BJ (cell line): Measurements from ENCODE around the gene RAPGEF1. TPM values are rescaled to one million over a fixed set of nuclear protein-coding genes. Genes with fewer than 3 reads are reported as not detected.

ENCODE experiments used
- CTCF ChIA-PET: fragments of 350-600 bp; formaldehyde crosslinking; extraction: SDS; loops from one replicate; lab custom pipeline; 2021; ENCODE audit warnings: antibody characterized with exemption, inconsistent platforms; lab: Yijun Ruan, JAX
- POLR2A ChIA-PET: fragments of 300-600 bp; sonication (Branson Sonifier 250); formaldehyde crosslinking; extraction: SDS; loops from one replicate; lab custom pipeline; 2021; ENCODE audit warnings: antibody characterized with exemption; lab: Charles Lee
- DNase-seq: peaks from one replicate; pipeline ENCODE4 v3.0.0-alpha.2; 2011; ENCODE audit warnings: low read depth
- H3K27me3 ChIP-seq: 2 replicates; pipeline ENCODE4 v1.6.0; 2011; ENCODE audit warnings: low read length; ENCODE audit not compliant: control insufficient read depth, insufficient read depth
- H3K36me3 ChIP-seq: 2 replicates; pipeline ENCODE4 v1.5.1; 2011; ENCODE audit warnings: low read length; ENCODE audit not compliant: control insufficient read depth, insufficient read depth
- H3K4me3 ChIP-seq: 2 replicates; pipeline ENCODE4 v1.5.1; 2011; ENCODE audit warnings: low read depth, mild to moderate bottlenecking, control low read depth, low read length
- CTCF ChIP-seq: IDR thresholded peaks from 2 replicates; pipeline ENCODE4 v1.5.1; 2011; ENCODE audit warnings: low read depth, mild to moderate bottlenecking, control low read depth, inconsistent platforms, low read length, moderate library complexity; ENCODE audit not compliant: insufficient read depth
- polyA plus RNA-seq: library from polyadenylated mRNA; depleted of rRNA; stranded (reverse); fragments of >200 nt; gene quantifications from 2 replicates; pipeline ENCODE4 v1.2.3, GENCODE V29; 2011

Gene RAPGEF1
- polyA plus RNA-seq, 1 experiment: 31.6 TPM

- Histone ChIP-seq H3K36me3 (no peaks in the 10 kb centered on the region), H3K27me3 (no peaks in the 10 kb centered on the region), H3K4me3 (no peak overlapping the region)
- POLR2A ChIA-PET: interaction anchor here (0.6 kb wide), 1 partner anchor 33 kb away, joined by 3 read pairs; no protein-coding TSS in a partner anchor
- CTCF ChIA-PET: interaction anchor here (0.7 to 1.5 kb wide), 5 partner anchors 33 to 105 kb away, joined by 3 to 4 read pairs (median 3); partner anchors contain the start of gene RAPGEF1
- DNase-seq: no peak
- TF ChIP-seq CTCF: no peak
Measured at GRCh38 chr9:131674425-131675421, 65.2 kb downstream of the RAPGEF1 start.

GRCh38 chr9:131673531-131673930, 66.3 kb downstream of the RAPGEF1 start:
- Histone ChIP-seq H3K27me3 (no peaks in the 10 kb centered on the region), H3K4me3 (no peak overlapping the region), H3K36me3 (no peaks in the 10 kb centered on the region)
- DNase-seq: no peak
- no peak for TF ChIP-seq CTCF
- POLR2A ChIA-PET: no interaction called here
- CTCF ChIA-PET: interaction anchor here (1.2 to 1.5 kb wide), 2 partner anchors 20 to 66 kb away, joined by 3 to 4 read pairs; no protein-coding TSS in a partner anchor

GRCh38 chr9:131673068-131673467, 66.8 kb downstream of the RAPGEF1 start:
- no peak for TF ChIP-seq CTCF
- ChIA-PET POLR2A (no interaction called here), CTCF (interaction anchor here (1.2 to 1.5 kb wide), 2 partner anchors 19 to 66 kb away, joined by 3 to 4 read pairs; no protein-coding TSS in a partner anchor)
- no peak for DNase-seq
- Histone ChIP-seq H3K27me3 (no peaks in the 10 kb centered on the region), H3K36me3 (no peaks in the 10 kb centered on the region), H3K4me3 (no peak overlapping the region)

GRCh38 chr9:131672451-131672850, 67.4 kb downstream of the RAPGEF1 start:
- H3K27me3 ChIP-seq: no peaks in the 10 kb centered on the region
- DNase-seq: no peak
- ChIA-PET CTCF (interaction anchor here (1.2 kb wide), 1 partner anchor 18 kb away, joined by 4 read pairs; no protein-coding TSS in a partner anchor), POLR2A (no interaction called here)
- no peaks in the 10 kb centered on the region for H3K36me3 ChIP-seq
- H3K4me3 ChIP-seq: no peak overlapping the region
- no peak for TF ChIP-seq CTCF

- no peak for DNase-seq
- CTCF ChIA-PET: no interaction called here
- POLR2A ChIA-PET: no interaction called here
- no peaks in the 10 kb centered on the region for H3K36me3 ChIP-seq
- no peak for TF ChIP-seq CTCF
- no peak overlapping the region for H3K4me3 ChIP-seq
- no peaks in the 10 kb centered on the region for H3K27me3 ChIP-seq
Measured at GRCh38 chr9:131671133-131671520, 68.7 kb downstream of the RAPGEF1 start.
